ENCODE results near the gene CELA1.

DNA sequence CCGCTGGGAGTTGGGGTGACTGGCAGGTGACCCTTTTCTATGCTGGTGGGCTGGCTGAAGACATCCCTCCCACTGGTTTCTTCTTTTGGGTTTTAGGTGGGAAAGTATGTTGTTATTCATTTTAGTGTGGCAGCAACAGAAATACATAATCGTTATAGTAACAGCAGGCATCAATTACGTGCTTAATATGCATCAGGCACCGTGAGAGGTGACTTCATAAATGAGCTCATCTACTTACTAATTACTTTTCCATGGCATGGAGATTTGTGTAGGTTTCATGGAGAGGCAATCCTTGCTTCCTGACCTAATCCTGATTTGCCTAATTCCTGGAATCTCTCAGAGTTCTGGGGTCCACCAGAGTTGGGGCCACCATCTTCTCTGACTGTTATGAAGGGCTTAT lies 13.4 kb upstream of the CELA1 start:
- TF ChIP-seq ATRX (CRISPR knock-in tag; IDR thresholded peaks at IDR 0.05; ENCODE audit: borderline replicate concordance) (no peak), MXI1 (IDR thresholded peaks at IDR 0.05; ENCODE audit: borderline replicate concordance, low read depth, low read length) (no peak), EP300 (IDR thresholded peaks at IDR 0.05; ENCODE audit: low read depth in 2 of 2, low read length in 2 of 2) (no peak), EP300 (CRISPR knock-in tag; IDR thresholded peaks at IDR 0.05; ENCODE audit: borderline replicate concordance) (no peak), CBX5 (CRISPR knock-in tag; IDR thresholded peaks at IDR 0.05; ENCODE audit: borderline replicate concordance) (no peak), NFE2L1 (CRISPR knock-in tag; IDR thresholded peaks at IDR 0.05; ENCODE audit: borderline replicate concordance) (no peak)
- TF ChIP-seq, protein P1, sequence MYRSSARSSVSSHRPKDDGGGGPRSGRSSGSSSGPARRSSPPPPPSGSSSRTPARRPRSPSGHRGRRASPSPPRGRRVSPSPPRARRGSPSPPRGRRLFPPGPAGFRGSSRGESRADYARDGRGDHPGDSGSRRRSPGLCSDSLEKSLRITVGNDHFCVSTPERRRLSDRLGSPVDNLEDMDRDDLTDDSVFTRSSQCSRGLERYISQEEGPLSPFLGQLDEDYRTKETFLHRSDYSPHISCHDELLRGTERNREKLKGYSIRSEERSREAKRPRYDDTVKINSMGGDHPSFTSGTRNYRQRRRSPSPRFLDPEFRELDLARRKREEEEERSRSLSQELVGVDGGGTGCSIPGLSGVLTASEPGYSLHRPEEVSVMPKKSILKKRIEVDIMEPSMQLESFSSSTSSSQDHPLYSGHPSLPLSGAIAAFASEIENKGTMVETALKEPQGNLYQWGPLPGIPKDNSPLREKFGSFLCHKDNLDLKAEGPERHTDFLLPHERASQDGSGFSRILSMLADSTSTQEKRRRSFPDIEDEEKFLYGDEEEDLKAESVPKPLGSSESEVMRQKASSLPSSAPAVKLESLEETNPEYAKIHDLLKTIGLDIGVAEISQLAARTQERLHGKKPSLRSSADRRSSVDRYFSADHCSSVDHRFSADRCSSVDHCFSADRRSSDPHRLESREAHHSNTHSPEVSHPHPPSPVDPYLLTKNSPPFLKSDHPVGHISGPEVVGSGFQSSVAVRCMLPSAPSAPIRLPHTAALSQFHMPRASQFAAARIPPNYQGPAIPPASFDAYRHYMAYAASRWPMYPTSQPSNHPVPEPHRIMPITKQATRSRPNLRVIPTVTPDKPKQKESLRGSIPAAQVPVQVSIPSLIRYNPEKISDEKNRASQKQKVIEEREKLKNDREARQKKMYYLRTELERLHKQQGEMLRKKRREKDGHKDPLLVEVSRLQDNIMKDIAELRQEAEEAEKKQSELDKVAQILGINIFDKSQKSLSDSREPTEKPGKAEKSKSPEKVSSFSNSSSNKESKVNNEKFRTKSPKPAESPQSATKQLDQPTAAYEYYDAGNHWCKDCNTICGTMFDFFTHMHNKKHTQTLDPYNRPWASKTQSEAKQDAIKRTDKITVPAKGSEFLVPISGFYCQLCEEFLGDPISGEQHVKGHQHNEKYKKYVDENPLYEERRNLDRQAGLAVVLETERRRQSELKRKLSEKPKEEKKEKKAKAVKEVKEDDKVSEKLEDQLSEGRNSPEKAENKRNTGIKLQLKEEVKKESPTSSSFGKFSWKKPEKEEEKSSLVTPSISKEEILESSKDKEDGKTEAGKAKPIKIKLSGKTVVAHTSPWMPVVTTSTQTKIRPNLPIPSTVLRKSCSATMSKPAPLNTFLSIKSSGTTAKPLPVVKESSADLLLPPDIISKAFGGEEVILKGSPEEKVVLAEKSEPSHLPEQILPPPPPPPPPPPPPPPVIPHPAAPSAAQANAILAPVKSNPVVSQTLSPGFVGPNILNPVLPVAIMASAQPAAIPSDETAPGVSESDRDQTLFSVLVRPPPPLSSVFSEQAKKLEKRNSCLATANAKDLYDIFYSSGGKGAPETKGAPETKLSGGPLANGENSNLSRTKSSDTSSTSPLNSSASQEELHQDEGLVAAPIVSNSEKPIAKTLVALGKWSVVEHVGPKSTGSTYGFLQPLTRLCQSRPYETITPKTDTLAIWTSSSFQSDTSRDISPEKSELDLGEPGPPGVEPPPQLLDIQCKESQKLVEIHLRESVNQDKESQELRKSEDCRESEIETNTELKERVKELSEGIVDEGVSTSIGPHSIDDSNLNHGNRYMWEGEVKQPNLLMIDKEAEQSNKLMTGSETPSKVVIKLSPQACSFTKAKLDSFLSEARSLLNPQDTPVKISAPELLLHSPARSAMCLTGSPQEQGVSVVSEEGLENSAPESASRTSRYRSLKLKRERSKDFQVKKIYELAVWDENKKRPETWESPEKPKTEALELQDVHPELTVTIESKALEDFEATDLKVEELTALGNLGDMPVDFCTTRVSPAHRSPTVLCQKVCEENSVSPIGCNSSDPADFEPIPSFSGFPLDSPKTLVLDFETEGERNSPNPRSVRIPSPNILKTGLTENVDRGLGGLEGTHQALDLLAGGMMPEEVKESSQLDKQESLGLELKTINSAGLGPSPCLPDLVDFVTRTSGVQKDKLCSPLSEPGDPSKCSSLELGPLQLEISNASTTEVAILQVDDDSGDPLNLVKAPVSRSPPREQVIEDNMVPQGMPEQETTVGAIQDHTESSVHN (CRISPR knock-in tag; IDR thresholded peaks at IDR 0.05) = no peak

Measured in HepG2 (cell line).